ENCODE data around the gene GMPR2. TPM values are rescaled to one million over a fixed set of nuclear protein-coding genes. Genes with fewer than 3 reads are reported as not detected.

GMPR2 gene
- total and polyA plus RNA-seq, 8 donors: 13.9 to 204 (median 43.3) TPM

GRCh38 chr14:24277071-24277470 lies 44.3 kb downstream of the GMPR2 start:
- DNase-seq: no peak
- no peak for TF ChIP-seq CTCF (IDR thresholded peaks at IDR 0.05)
- TF ChIP-seq POLR2A (IDR thresholded peaks at IDR 0.05): no peak
- no peak for TF ChIP-seq POLR2AphosphoS5 (IDR thresholded peaks at IDR 0.05)
- TF ChIP-seq EP300 (IDR thresholded peaks at IDR 0.05): no peak
- Histone ChIP-seq H3K27ac (peak overlapping the region in 3 of 5 donors; percentile 1 to 69 (median 63)), H3K27me3 (no peaks in the 10 kb centered on the region), H3K36me3 (no peaks in the 10 kb centered on the region), H3K4me3 (no peak overlapping the region), H3K9me3 (no peaks in the 10 kb centered on the region), H3K4me1 (peaks cover 9 to 80% (median 20%) of the 10 kb centered on the region in 4 donors)
- whole genome bisulfite sequencing, 5 donors: 85 to 96% (median 92%) methylated on average over 6 of the region's 6 CpGs
- intact Hi-C loops (cut with DNase I; ENCODE audit: low total_unique reads): no loop called here

GRCh38 chr14:24277606-24278321 lies 45.0 kb downstream of the GMPR2 start:
- no peaks in the 10 kb centered on the region for H3K27me3 ChIP-seq
- H3K4me3 ChIP-seq: no peak overlapping the region
- H3K36me3 ChIP-seq: no peaks in the 10 kb centered on the region
- intact Hi-C loops (cut with DNase I; ENCODE audit: low total_unique reads): no loop called here
- DNase-seq: no peak
- 73 to 86% (median 84%) methylated on average over 11 of the region's 11 CpGs for WGBS, 5 donors
- H3K27ac ChIP-seq: peak overlapping the region in 4 of 5 donors; percentile 1 to 69 (median 44)
- no peaks in the 10 kb centered on the region for H3K9me3 ChIP-seq
- TF ChIP-seq POLR2AphosphoS5 (IDR thresholded peaks at IDR 0.05) (no peak), POLR2A (IDR thresholded peaks at IDR 0.05) (no peak), EP300 (IDR thresholded peaks at IDR 0.05) (no peak), CTCF (IDR thresholded peaks at IDR 0.05) (no peak)
- peaks cover 9 to 73% (median 16%) of the 10 kb centered on the region in 4 donors for H3K4me1 ChIP-seq

DNA sequence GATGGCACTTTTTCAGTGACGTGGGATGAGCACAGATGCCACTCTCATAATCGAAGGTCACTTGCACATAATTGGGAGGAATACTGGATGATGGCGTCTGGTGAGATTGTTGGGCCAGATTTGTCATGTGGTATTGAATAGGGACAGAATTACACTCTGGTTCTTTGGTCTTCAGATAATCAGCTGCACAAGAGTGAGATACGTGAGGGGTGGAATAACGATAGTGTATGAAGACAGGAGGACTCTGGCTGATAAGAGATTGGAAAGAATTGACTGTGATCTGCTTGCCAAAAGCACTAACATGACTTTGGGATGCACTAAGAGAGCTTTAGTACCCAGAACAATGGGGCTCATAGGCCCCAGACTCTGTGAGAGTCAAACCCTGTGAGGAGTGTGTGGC lies 45.7 kb downstream of the GMPR2 start:
- TF ChIP-seq EP300 (IDR thresholded peaks at IDR 0.05): no peak
- no peak for TF ChIP-seq CTCF (IDR thresholded peaks at IDR 0.05)
- TF ChIP-seq POLR2A (IDR thresholded peaks at IDR 0.05): no peak
- no peak for TF ChIP-seq POLR2AphosphoS5 (IDR thresholded peaks at IDR 0.05)
- H3K4me3 ChIP-seq: no peak overlapping the region
- no peak overlapping the region for H3K27ac ChIP-seq
- peaks cover 4 to 67% (median 13%) of the 10 kb centered on the region in 4 donors for H3K4me1 ChIP-seq
- H3K27me3 ChIP-seq: no peaks in the 10 kb centered on the region
- WGBS, 5 donors: 89 to 95% (median 95%) methylated on average over 5 of the region's 5 CpGs
- DNase-seq: no peak
- no peaks in the 10 kb centered on the region for H3K36me3 ChIP-seq
- intact Hi-C loops (cut with DNase I; ENCODE audit: low total_unique reads): no loop called here
- H3K9me3 ChIP-seq: no peaks in the 10 kb centered on the region

GRCh38 chr14:24279301-24280186 lies 46.8 kb downstream of the GMPR2 start:
- H3K27ac ChIP-seq: no peak overlapping the region
- 67 to 77% (median 71%) methylated on average over 11 of the region's 11 CpGs for WGBS, 5 donors
- intact Hi-C loops (cut with DNase I; ENCODE audit: low total_unique reads): no loop called here

More at GRCh38 chr14:24279301-24280186, 46.8 kb downstream of the GMPR2 start:
- Histone ChIP-seq H3K4me3 (no peak overlapping the region), H3K27me3 (no peaks in the 10 kb centered on the region), H3K36me3 (no peaks in the 10 kb centered on the region), H3K4me1 (peaks cover 0 to 56% (median 4%) of the 10 kb centered on the region in 4 donors), H3K9me3 (no peaks in the 10 kb centered on the region)
- no peak for TF ChIP-seq POLR2A (IDR thresholded peaks at IDR 0.05)
- no peak for TF ChIP-seq EP300 (IDR thresholded peaks at IDR 0.05)
- TF ChIP-seq POLR2AphosphoS5 (IDR thresholded peaks at IDR 0.05): no peak
- no peak for TF ChIP-seq CTCF (IDR thresholded peaks at IDR 0.05)
- DNase-seq: no peak

Measured in stomach (tissue), 9 donors.